KBM-7 (cell line): ENCODE measurements around the gene RAB40AL.

ENCODE experiments used
- DNase-seq: peaks from one replicate; pipeline ENCODE4 v3.0.0-alpha.2; 2015
- in situ Hi-C: fragments of 300-500 bp; cut with MboI; formaldehyde crosslinking; loops from 2 replicates; pipeline ENCODE4 v1.14.3; 2020; ENCODE audit warnings: low sequenced_read_pairs, low pct_unique_long_range_greater_than_20kb, mixed read lengths

Gene RAB40AL

GRCh38 chrX:102976286-102976685 is 39.2 kb downstream of the RAB40AL start:
- in situ Hi-C loops = no loop called here
- DNase-seq = peak; percentile 76

- peak; percentile 82 for DNase-seq
- in situ Hi-C loops = no loop called here
These were observed 39.9 kb downstream of the RAB40AL start for GRCh38 chrX:102976793-102977495.

- in situ Hi-C loops = no loop called here
- peak; percentile 22 for DNase-seq
These were observed 41.5 kb downstream of the RAB40AL start for GRCh38 chrX:102978594-102978993.

- DNase-seq = no peak
- in situ Hi-C loops = no loop called here
These were observed 42.5 kb downstream of the RAB40AL start for GRCh38 chrX:102979536-102979935.

- DNase-seq = peak; percentile 27
- in situ Hi-C loops = no loop called here
These were observed 46.1 kb downstream of the RAB40AL start for GRCh38 chrX:102983205-102983604.

GRCh38 chrX:102985192-102985591 is 48.1 kb downstream of the RAB40AL start:
- peak; percentile 99 for DNase-seq
- in situ Hi-C loops = no loop called here
